GM23338 (cell line): Measurements from ENCODE around the gene CATSPERD. TPM values are rescaled to one million over a fixed set of nuclear protein-coding genes. Genes with fewer than 3 reads are reported as not detected.

Experiments
- ATAC-seq: fragments of 200-7000 bp; cut with Tn5 transposase; 3 replicates; pipeline ENCODE4 v1.9.1; 2020
- DNase-seq: peaks from one replicate; pipeline ENCODE4 v3.0.0-alpha.2; 2015; ENCODE audit warnings: low spot score
- H2AFZ ChIP-seq: fragments of 200-600 bp; sonication (generic); 2 replicates; pipeline ENCODE4 v1.8.0; 2016; ENCODE audit warnings: antibody characterized with exemption, mild to moderate bottlenecking, moderate library complexity
- H3F3A ChIP-seq: fragments of 200-600 bp; sonication (generic); replicated peaks from 2 replicates; pipeline ENCODE4 v1.8.0; 2017; ENCODE audit warnings: antibody characterized with exemption, mixed run types, low read depth
- H3K27ac ChIP-seq: fragments of 200-600 bp; sonication (generic); 2 replicates; pipeline ENCODE4 v1.6.1; 2016; ENCODE audit warnings: low read depth
- H3K27me3 ChIP-seq: fragments of 200-600 bp; sonication (generic); 2 replicates; pipeline ENCODE4 v1.8.0; 2016; ENCODE audit warnings: mild to moderate bottlenecking, mixed run types, moderate library complexity; ENCODE audit not compliant: insufficient read depth
- H3K36me3 ChIP-seq: fragments of 200-600 bp; sonication (generic); 2 replicates; pipeline ENCODE4 v1.8.0; 2016; ENCODE audit warnings: mild to moderate bottlenecking; ENCODE audit not compliant: insufficient read depth
- H3K4me1 ChIP-seq: fragments of 200-600 bp; sonication (generic); 2 replicates; pipeline ENCODE4 v1.8.0; 2016; ENCODE audit warnings: mild to moderate bottlenecking, moderate library complexity; ENCODE audit not compliant: insufficient read depth
- H3K4me2 ChIP-seq: fragments of 200-600 bp; sonication (generic); 2 replicates; pipeline ENCODE4 v1.7.1; 2017; ENCODE audit warnings: mixed run types
- H3K4me3 ChIP-seq: fragments of 200-600 bp; sonication (generic); 2 replicates; pipeline ENCODE4 v1.6.1; 2016; ENCODE audit warnings: mixed run types
- H3K79me2 ChIP-seq: fragments of 200-600 bp; sonication (generic); replicated peaks from 2 replicates; pipeline ENCODE4 v1.8.0; 2017; ENCODE audit warnings: mild to moderate bottlenecking; ENCODE audit not compliant: insufficient read depth
- H3K9me2 ChIP-seq: fragments of 200-600 bp; sonication (generic); 2 replicates; pipeline ENCODE4 v1.8.0; 2017; ENCODE audit not compliant: insufficient read depth
- H4K20me1 ChIP-seq: fragments of 200-600 bp; sonication (generic); replicated peaks from 2 replicates; pipeline ENCODE4 v1.8.0; 2017; ENCODE audit warnings: mild to moderate bottlenecking; ENCODE audit not compliant: insufficient read depth
- H3K27ac Mint-ChIP-seq: 2 replicates; pipeline ENCODE4 v1.8.0; 2020; ENCODE audit warnings: inconsistent platforms, mild to moderate bottlenecking, moderate library complexity, mixed read lengths
- H3K27me3 Mint-ChIP-seq: 3 replicates; pipeline ENCODE4 v1.8.0; 2022; ENCODE audit warnings: low read depth, mild to moderate bottlenecking, moderate library complexity, mixed read lengths, inconsistent platforms; ENCODE audit not compliant: insufficient read depth, poor library complexity
- H3K36me3 Mint-ChIP-seq: 3 replicates; pipeline ENCODE4 v1.8.0; 2021; ENCODE audit warnings: low read depth, mild to moderate bottlenecking, inconsistent platforms, moderate library complexity, mixed read lengths
- H3K4me1 Mint-ChIP-seq: 3 replicates; pipeline ENCODE4 v1.8.0; 2020; ENCODE audit warnings: mild to moderate bottlenecking, inconsistent platforms, mixed read lengths
- H3K4me3 Mint-ChIP-seq: 3 replicates; pipeline ENCODE4 v1.8.0; 2021; ENCODE audit warnings: moderate library complexity, mild to moderate bottlenecking, inconsistent platforms, mixed read lengths
- H3K9me3 Mint-ChIP-seq: 3 replicates; pipeline ENCODE4 v1.8.0; 2020; ENCODE audit warnings: moderate library complexity, mild to moderate bottlenecking, inconsistent platforms, mixed read lengths
- EZH2 ChIP-seq: fragments of 200-600 bp; sonication (generic); IDR thresholded peaks from one replicate; pipeline ENCODE4 v1.8.0; 2017; ENCODE audit warnings: antibody characterized with exemption, mild to moderate bottlenecking, low read depth; ENCODE audit not compliant: unreplicated experiment
- JUNB ChIP-seq: IDR thresholded peaks from one replicate; pipeline ENCODE4 v1.6.1; 2016; ENCODE audit warnings: antibody characterized with exemption; ENCODE audit not compliant: unreplicated experiment
- ZNF114 ChIP-seq: fragments of 250-450 bp; sonication (Bioruptor Pico); IDR thresholded peaks from 2 replicates; pipeline ENCODE4 v1.5.0; 2020; ENCODE audit warnings: mild to moderate bottlenecking, moderate library complexity
- ZNF331 ChIP-seq: fragments of 250-450 bp; sonication (Bioruptor Pico); IDR thresholded peaks from 2 replicates; pipeline ENCODE4 v1.5.0; 2020; ENCODE audit warnings: low read depth, mild to moderate bottlenecking, moderate library complexity
- polyA plus RNA-seq: library from polyadenylated mRNA; unstranded; fragments of >200 nt; fragmentation: Nextera tagmentation; extraction: Ambion mirVana; gene quantifications from 2 replicates; pipeline ENCODE4 v1.2.1, GENCODE V29; 2016
- total RNA-seq: library from RNA; depleted of rRNA; stranded (reverse); fragments of >200 nt; shearing (Covaris generic); gene quantifications from 2 replicates; pipeline ENCODE4 v1.2.3, GENCODE V29; 2014
- TF ChIP-seq, protein P1 (sequence below), 2 experiments: fragments of 200-600 bp in 1 of 2; sonication (generic) in 1 of 2; conservative IDR thresholded peaks; 2 replicates each; pipeline versions ENCODE4 v1.5.1 to v1.6.1; 2016 to 2017; ENCODE audit warnings: antibody characterized with exemption in 2 of 2, low read depth in 2 of 2, mild to moderate bottlenecking in 2 of 2, moderate library complexity in 1 of 2
- TF ChIP-seq, protein P2 (sequence below): IDR thresholded peaks from 2 replicates; pipeline ENCODE4 v1.6.1; 2016; ENCODE audit warnings: antibody characterized with exemption
- TF ChIP-seq, protein P3 (sequence below): IDR thresholded peaks from one replicate; pipeline ENCODE4 v1.6.1; 2018; ENCODE audit warnings: antibody characterized with exemption; ENCODE audit not compliant: unreplicated experiment

Gene CATSPERD
- total and polyA plus RNA-seq, 2 experiments from 2014 or later: 0.17 TPM; not detected in 1

DNA sequence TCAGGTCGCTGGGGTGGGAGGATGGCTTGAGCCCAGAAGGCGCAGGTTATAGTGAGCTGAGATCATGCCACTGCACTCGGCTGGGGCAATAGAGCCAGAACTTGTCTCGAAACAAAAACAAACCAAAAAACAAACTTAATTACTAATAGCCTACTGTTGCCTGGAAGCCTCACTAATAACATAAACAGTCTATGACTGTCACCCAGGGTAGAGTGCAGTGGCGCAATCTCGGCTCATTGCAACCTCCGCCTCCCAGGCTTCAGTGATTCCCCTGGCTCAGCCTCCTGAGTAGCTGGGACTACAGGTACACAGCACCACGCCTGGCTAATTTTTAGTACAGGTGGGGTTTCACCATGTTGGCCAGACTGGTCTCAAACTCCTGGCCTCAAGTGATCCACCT lies 18.0 kb downstream of the CATSPERD start:
- Mint-ChIP-seq H3K36me3 (no peaks in the 10 kb centered on the region), H3K27me3 (peaks cover 2% of the 10 kb centered on the region), H3K9me3 (no peaks in the 10 kb centered on the region; the same call in 2 of the 3 replicates), H3K27ac (no peak overlapping the region), H3K4me3 (no peak overlapping the region), H3K4me1 (no peaks in the 10 kb centered on the region)
- Histone ChIP-seq H3K79me2 (no peaks in the 10 kb centered on the region), H3K36me3 (no peaks in the 10 kb centered on the region), H3K27ac (no peak overlapping the region), H3K4me1 (no peaks in the 10 kb centered on the region), H3K9me2 (no peaks in the 10 kb centered on the region), H3K4me2 (no peak overlapping the region), H4K20me1 (no peaks in the 10 kb centered on the region), H3F3A (no peaks in the 10 kb centered on the region), H3K4me3 (no peak overlapping the region), H2AFZ (no peak overlapping the region), H3K27me3 (no peaks in the 10 kb centered on the region)
- DNase-seq: no peak
- ATAC-seq: no peak
- TF ChIP-seq, protein P1, sequence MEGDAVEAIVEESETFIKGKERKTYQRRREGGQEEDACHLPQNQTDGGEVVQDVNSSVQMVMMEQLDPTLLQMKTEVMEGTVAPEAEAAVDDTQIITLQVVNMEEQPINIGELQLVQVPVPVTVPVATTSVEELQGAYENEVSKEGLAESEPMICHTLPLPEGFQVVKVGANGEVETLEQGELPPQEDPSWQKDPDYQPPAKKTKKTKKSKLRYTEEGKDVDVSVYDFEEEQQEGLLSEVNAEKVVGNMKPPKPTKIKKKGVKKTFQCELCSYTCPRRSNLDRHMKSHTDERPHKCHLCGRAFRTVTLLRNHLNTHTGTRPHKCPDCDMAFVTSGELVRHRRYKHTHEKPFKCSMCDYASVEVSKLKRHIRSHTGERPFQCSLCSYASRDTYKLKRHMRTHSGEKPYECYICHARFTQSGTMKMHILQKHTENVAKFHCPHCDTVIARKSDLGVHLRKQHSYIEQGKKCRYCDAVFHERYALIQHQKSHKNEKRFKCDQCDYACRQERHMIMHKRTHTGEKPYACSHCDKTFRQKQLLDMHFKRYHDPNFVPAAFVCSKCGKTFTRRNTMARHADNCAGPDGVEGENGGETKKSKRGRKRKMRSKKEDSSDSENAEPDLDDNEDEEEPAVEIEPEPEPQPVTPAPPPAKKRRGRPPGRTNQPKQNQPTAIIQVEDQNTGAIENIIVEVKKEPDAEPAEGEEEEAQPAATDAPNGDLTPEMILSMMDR (conservative IDR thresholded peaks at IDR 0.05; ENCODE audit: low read depth in 2 of 2): no peak
- TF ChIP-seq ZNF114: no peak
- TF ChIP-seq, protein P2, sequence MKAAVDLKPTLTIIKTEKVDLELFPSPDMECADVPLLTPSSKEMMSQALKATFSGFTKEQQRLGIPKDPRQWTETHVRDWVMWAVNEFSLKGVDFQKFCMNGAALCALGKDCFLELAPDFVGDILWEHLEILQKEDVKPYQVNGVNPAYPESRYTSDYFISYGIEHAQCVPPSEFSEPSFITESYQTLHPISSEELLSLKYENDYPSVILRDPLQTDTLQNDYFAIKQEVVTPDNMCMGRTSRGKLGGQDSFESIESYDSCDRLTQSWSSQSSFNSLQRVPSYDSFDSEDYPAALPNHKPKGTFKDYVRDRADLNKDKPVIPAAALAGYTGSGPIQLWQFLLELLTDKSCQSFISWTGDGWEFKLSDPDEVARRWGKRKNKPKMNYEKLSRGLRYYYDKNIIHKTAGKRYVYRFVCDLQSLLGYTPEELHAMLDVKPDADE: no peak
- TF ChIP-seq, protein P3, sequence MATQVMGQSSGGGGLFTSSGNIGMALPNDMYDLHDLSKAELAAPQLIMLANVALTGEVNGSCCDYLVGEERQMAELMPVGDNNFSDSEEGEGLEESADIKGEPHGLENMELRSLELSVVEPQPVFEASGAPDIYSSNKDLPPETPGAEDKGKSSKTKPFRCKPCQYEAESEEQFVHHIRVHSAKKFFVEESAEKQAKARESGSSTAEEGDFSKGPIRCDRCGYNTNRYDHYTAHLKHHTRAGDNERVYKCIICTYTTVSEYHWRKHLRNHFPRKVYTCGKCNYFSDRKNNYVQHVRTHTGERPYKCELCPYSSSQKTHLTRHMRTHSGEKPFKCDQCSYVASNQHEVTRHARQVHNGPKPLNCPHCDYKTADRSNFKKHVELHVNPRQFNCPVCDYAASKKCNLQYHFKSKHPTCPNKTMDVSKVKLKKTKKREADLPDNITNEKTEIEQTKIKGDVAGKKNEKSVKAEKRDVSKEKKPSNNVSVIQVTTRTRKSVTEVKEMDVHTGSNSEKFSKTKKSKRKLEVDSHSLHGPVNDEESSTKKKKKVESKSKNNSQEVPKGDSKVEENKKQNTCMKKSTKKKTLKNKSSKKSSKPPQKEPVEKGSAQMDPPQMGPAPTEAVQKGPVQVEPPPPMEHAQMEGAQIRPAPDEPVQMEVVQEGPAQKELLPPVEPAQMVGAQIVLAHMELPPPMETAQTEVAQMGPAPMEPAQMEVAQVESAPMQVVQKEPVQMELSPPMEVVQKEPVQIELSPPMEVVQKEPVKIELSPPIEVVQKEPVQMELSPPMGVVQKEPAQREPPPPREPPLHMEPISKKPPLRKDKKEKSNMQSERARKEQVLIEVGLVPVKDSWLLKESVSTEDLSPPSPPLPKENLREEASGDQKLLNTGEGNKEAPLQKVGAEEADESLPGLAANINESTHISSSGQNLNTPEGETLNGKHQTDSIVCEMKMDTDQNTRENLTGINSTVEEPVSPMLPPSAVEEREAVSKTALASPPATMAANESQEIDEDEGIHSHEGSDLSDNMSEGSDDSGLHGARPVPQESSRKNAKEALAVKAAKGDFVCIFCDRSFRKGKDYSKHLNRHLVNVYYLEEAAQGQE: no peak
- TF ChIP-seq EZH2: no peak
- no peak for TF ChIP-seq JUNB

DNA sequence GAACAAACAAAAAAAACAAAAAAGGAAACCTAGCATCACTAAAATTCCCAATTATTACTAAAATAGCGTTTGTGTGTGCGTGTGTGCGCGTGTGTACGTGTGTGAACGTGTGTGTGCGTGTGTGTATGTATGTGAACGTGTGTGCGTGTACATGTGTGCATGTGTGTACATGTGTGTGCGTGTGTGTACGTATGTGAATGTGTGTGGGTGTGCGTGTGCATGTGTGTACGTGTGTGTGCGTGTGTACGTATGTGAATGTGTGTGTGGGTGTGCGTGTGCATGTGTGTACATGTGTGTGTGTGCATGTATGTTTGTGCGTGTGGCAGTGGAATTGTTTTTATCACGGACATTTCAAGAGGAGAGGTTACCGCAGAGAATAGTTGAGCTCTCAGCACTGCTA lies 21.6 kb downstream of the CATSPERD start:
- H3K27ac Mint-ChIP-seq: no peak overlapping the region
- no peaks in the 10 kb centered on the region for H3F3A ChIP-seq
- H4K20me1 ChIP-seq: no peaks in the 10 kb centered on the region
- H3K9me3 Mint-ChIP-seq: no peaks in the 10 kb centered on the region; the same call in 2 of the 3 replicates
- no peaks in the 10 kb centered on the region for H3K4me1 ChIP-seq
- H3K36me3 ChIP-seq: no peaks in the 10 kb centered on the region
- no peak for DNase-seq
- peaks cover 3% of the 10 kb centered on the region for H3K27me3 Mint-ChIP-seq
- no peak overlapping the region for H2AFZ ChIP-seq
- H3K4me1 Mint-ChIP-seq: no peaks in the 10 kb centered on the region
- no peak overlapping the region for H3K27ac ChIP-seq
- ATAC-seq: no peak
- no peaks in the 10 kb centered on the region for H3K79me2 ChIP-seq
- H3K9me2 ChIP-seq: no peaks in the 10 kb centered on the region
- H3K36me3 Mint-ChIP-seq: no peaks in the 10 kb centered on the region
- no peaks in the 10 kb centered on the region for H3K27me3 ChIP-seq
- H3K4me3 ChIP-seq: no peak overlapping the region
- H3K4me2 ChIP-seq: no peak overlapping the region
- no peak overlapping the region for H3K4me3 Mint-ChIP-seq
- TF ChIP-seq ZNF331 (CRISPR knock-in tag): no peak
